ENCODE measurements around the gene MARCKSL1. TPM values are rescaled to one million over a fixed set of nuclear protein-coding genes. Genes with fewer than 3 reads are reported as not detected.

The MARCKSL1 gene
- total and polyA plus RNA-seq, 5 donors from 2014 or later: 27.5 to 59.4 (median 41.7) TPM

- Mint-ChIP-seq H3K4me3 (no peak overlapping the region), H3K4me1 (peaks cover 10 to 18% (median 15%) of the 10 kb centered on the region in 4 donors), H3K36me3 (peaks cover 22% of the 10 kb centered on the region), H3K27me3 (no peaks in the 10 kb centered on the region), H3K9me3 (no peaks in the 10 kb centered on the region), H3K27ac (no peak overlapping the region)
- H3K27ac ChIP-seq (ENCODE audit: insufficient read depth, low read length, poor library complexity, severe bottlenecking): no peak overlapping the region
- no peak overlapping the region for H3K4me3 ChIP-seq (ENCODE audit: low read depth, low read length)
- peaks cover 7% of the 10 kb centered on the region for H3K4me1 ChIP-seq (ENCODE audit: control insufficient read depth, insufficient read depth, low read length, poor library complexity, severe bottlenecking)
- DNase-seq (no peak), ATAC-seq (ENCODE audit: low read depth in 2 of 2) (no peak)
- H3K9me3 ChIP-seq (ENCODE audit: control insufficient read depth in 2 of 2, low read length in 2 of 2): no peaks in the 10 kb centered on the region
- no peaks in the 10 kb centered on the region for H3K27me3 ChIP-seq (ENCODE audit: control insufficient read depth, insufficient read depth, low read length)
- H3K36me3 ChIP-seq (ENCODE audit: control insufficient read depth, insufficient read depth, low read length): peaks cover 65% of the 10 kb centered on the region
Observed at GRCh38 chr1:32367912-32368635, 32.0 kb upstream of the MARCKSL1 start.

DNA sequence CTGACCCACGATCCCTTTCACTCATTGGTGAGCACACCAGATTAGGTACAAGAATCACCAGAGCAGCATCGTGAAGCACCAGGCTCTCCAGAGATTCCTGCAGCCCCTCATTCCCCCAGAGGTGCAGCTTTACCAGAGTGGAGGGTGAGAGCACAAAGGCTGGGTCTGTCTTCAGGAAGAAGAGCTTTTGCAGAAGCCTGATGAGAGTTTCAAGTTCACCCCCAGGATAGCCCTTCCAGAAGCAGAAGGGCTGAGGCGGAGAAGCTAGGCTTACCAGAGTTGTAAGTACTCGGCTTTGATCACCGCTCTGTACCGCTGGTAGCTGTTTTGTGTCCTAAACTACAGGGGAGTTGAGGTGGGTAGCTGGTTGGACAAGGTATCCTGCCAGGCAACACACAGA is 29.4 kb upstream of the MARCKSL1 start:
- peaks cover 14% of the 10 kb centered on the region for H3K4me1 ChIP-seq (ENCODE audit: control insufficient read depth, insufficient read depth, low read length, poor library complexity, severe bottlenecking)
- H3K27me3 Mint-ChIP-seq: peaks cover 12% of the 10 kb centered on the region
- H3K27ac Mint-ChIP-seq: peak overlapping the region in 2 of 3 donors; percentile 55 to 71
- peaks cover 0 to 20% (median 8%) of the 10 kb centered on the region in 4 donors for H3K4me1 Mint-ChIP-seq
- no peaks in the 10 kb centered on the region for H3K9me3 Mint-ChIP-seq
- peaks cover 56% of the 10 kb centered on the region for H3K36me3 ChIP-seq (ENCODE audit: control insufficient read depth, insufficient read depth, low read length)
- H3K4me3 Mint-ChIP-seq: no peak overlapping the region
- ATAC-seq (ENCODE audit: low read depth in 2 of 2): no peak
- no peaks in the 10 kb centered on the region for H3K9me3 ChIP-seq (ENCODE audit: control insufficient read depth in 2 of 2, low read length in 2 of 2)
- peaks cover 24% of the 10 kb centered on the region for H3K36me3 Mint-ChIP-seq
- H3K27ac ChIP-seq (ENCODE audit: insufficient read depth, low read length, poor library complexity, severe bottlenecking): no peak overlapping the region
- DNase-seq: no peak
- H3K4me3 ChIP-seq (ENCODE audit: low read depth, low read length): no peak overlapping the region
- no peaks in the 10 kb centered on the region for H3K27me3 ChIP-seq (ENCODE audit: control insufficient read depth, insufficient read depth, low read length)

- no peak overlapping the region for H3K4me3 Mint-ChIP-seq
- Histone ChIP-seq H3K27me3 (ENCODE audit: control insufficient read depth, insufficient read depth, low read length) (no peaks in the 10 kb centered on the region), H3K4me1 (ENCODE audit: control insufficient read depth, insufficient read depth, low read length, poor library complexity, severe bottlenecking) (peaks cover 17% of the 10 kb centered on the region), H3K4me3 (ENCODE audit: low read depth, low read length) (no peak overlapping the region), H3K9me3 (ENCODE audit: control insufficient read depth in 2 of 2, low read length in 2 of 2) (no peaks in the 10 kb centered on the region), H3K36me3 (ENCODE audit: control insufficient read depth, insufficient read depth, low read length) (peaks cover 54% of the 10 kb centered on the region), H3K27ac (ENCODE audit: insufficient read depth, low read length, poor library complexity, severe bottlenecking) (no peak overlapping the region)
- no peak overlapping the region for H3K27ac Mint-ChIP-seq
- ATAC-seq (ENCODE audit: low read depth in 2 of 2) (no peak), DNase-seq (no peak)
- peaks cover 13% of the 10 kb centered on the region for H3K27me3 Mint-ChIP-seq
- H3K4me1 Mint-ChIP-seq: peaks cover 0 to 22% (median 11%) of the 10 kb centered on the region in 4 donors
- H3K9me3 Mint-ChIP-seq: no peaks in the 10 kb centered on the region
- peaks cover 24% of the 10 kb centered on the region for H3K36me3 Mint-ChIP-seq
Observed at GRCh38 chr1:32364836-32365235, 28.8 kb upstream of the MARCKSL1 start.

- peak overlapping the region in 1 of 3 donors; percentile 14 for H3K27ac Mint-ChIP-seq
- no peak for DNase-seq
- Histone ChIP-seq H3K36me3 (ENCODE audit: control insufficient read depth, insufficient read depth, low read length) (peaks cover 45% of the 10 kb centered on the region), H3K9me3 (ENCODE audit: control insufficient read depth in 2 of 2, low read length in 2 of 2) (no peaks in the 10 kb centered on the region), H3K4me3 (ENCODE audit: low read depth, low read length) (no peak overlapping the region), H3K27ac (ENCODE audit: insufficient read depth, low read length, poor library complexity, severe bottlenecking) (no peak overlapping the region), H3K27me3 (ENCODE audit: control insufficient read depth, insufficient read depth, low read length) (no peaks in the 10 kb centered on the region), H3K4me1 (ENCODE audit: control insufficient read depth, insufficient read depth, low read length, poor library complexity, severe bottlenecking) (peaks cover 21% of the 10 kb centered on the region)
- no peak overlapping the region for H3K4me3 Mint-ChIP-seq
- H3K4me1 Mint-ChIP-seq: peaks cover 0 to 27% (median 16%) of the 10 kb centered on the region in 4 donors
- peaks cover 13% of the 10 kb centered on the region for H3K27me3 Mint-ChIP-seq
- no peaks in the 10 kb centered on the region for H3K9me3 Mint-ChIP-seq
- peaks cover 21% of the 10 kb centered on the region for H3K36me3 Mint-ChIP-seq
- ATAC-seq (ENCODE audit: low read depth in 2 of 2): no peak
Observed at GRCh38 chr1:32363713-32364112, 27.7 kb upstream of the MARCKSL1 start.

DNA sequence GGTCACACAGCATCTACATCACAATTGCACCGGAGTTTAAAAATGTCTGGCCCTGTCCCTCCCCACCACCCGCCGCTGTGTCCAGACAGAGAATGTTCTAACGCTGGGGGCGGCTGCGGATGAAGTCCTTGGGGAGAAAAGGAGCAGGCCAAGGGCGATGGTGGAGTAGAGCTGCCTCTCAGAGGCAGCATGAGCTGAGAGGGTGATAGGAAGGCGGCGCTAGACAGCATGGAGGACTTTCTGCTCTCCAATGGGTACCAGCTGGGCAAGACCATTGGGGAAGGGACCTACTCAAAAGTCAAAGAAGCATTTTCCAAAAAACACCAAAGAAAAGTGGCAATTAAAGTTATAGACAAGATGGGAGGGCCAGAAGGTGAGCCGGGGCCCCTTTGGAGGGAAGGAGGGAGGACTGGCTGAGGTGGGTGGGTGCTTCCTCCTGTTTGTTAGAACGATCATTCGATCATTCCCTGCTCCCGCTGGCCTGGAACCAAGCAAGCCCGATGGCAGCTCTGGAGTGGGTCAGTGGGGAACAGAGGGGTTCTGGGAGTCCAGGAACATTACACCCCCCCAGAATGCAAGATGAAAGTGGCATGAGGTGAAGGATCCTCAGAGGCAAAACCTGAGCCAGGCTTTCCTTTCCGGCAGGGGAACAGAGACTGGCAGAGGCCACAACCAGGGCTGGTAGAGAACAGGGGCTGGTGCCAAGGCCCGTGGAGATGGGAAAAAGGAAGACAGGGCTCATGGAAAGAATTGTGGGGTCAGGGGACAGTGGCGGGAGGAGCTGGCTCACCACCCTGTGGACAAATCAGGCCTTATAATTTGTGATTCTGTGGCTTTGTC is 26.7 kb upstream of the MARCKSL1 start, which contains the start of the genes FAM229A and TSSK3:
Gene FAM229A, minus strand, starts transcription at position 12 of the 840 bp plus-strand sequence. CDS start 394 bp downstream, outside the sequence.
Gene TSSK3, plus strand, starts transcription at position 66 of the 840 bp plus-strand sequence. Its CDS starts 163 bp downstream, at position 229.
- Mint-ChIP-seq H3K27me3 (peaks cover 13% of the 10 kb centered on the region), H3K9me3 (no peaks in the 10 kb centered on the region), H3K27ac (peak within 1 kb of the TSS; percentile 39 to 80 (median 49)), H3K4me3 (peak within 1 kb of the TSS; percentile 50 to 77 (median 64)), H3K36me3 (peaks cover 21% of the 10 kb centered on the region), H3K4me1 (peaks cover 0 to 27% (median 16%) of the 10 kb centered on the region in 4 donors)
- H3K27me3 ChIP-seq (ENCODE audit: control insufficient read depth, insufficient read depth, low read length): no peaks in the 10 kb centered on the region
- no peak within 1 kb of the TSS for H3K27ac ChIP-seq (ENCODE audit: insufficient read depth, low read length, poor library complexity, severe bottlenecking)
- peaks cover 21% of the 10 kb centered on the region for H3K4me1 ChIP-seq (ENCODE audit: control insufficient read depth, insufficient read depth, low read length, poor library complexity, severe bottlenecking)
- H3K36me3 ChIP-seq (ENCODE audit: control insufficient read depth, insufficient read depth, low read length): peaks cover 35% of the 10 kb centered on the region
- no peak within 1 kb of the TSS for H3K4me3 ChIP-seq (ENCODE audit: low read depth, low read length)
- H3K9me3 ChIP-seq (ENCODE audit: control insufficient read depth in 2 of 2, low read length in 2 of 2): no peaks in the 10 kb centered on the region
- DNase-seq: no peak
- ATAC-seq (ENCODE audit: low read depth in 2 of 2): no peak

DNA sequence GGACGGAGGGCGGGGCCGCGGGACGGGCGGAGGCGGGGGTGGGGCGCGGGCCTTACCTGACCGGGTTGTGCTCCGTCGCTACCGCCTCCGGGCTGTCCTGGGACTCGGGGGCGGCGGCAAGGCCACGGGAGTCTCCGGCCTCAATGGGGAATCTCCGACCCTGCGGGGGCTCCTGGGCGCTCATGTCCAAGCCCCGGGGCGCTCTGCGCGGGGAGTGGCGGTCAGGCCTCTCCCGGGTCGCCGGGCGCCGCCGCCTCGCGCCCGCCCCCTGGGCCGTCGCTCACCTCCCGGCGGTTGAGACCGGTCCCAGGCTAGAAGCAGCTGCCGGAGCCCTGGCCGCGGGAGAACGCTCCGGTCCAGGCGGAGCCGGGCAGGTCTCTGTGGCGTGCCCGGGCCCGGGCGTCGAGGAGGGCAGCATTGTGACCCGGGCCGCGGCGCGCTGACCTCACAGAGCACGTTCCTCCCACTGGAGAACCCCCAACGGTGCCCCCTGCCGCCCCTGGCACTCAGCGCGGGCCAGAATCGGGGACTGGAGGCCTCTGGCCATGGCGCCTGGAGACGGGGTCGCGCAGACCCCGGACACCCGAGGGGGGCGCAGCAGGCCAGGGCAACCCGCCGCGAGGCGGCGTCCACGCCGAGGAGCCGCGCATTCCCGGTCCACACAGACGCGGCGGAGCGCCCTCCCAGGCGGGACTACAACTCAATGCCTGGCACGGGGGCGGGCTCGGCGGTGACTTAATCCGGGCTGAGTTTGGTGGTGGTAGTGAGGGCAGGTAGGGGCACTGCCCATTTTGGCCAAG is 25.8 kb upstream of the MARCKSL1 start:
- Mint-ChIP-seq H3K36me3 (peaks cover 21% of the 10 kb centered on the region), H3K4me1 (peaks cover 0 to 27% (median 16%) of the 10 kb centered on the region in 4 donors)
- peak in 1 of 3 donors; percentile 20 for DNase-seq

GRCh38 chr1:32361308-32361673 is 25.3 kb upstream of the MARCKSL1 start:
- peaks cover 21% of the 10 kb centered on the region for H3K36me3 ChIP-seq (ENCODE audit: control insufficient read depth, insufficient read depth, low read length)
- H3K27ac ChIP-seq (ENCODE audit: insufficient read depth, low read length, poor library complexity, severe bottlenecking): no peak overlapping the region
- H3K4me3 ChIP-seq (ENCODE audit: low read depth, low read length): no peak overlapping the region
- H3K9me3 Mint-ChIP-seq: no peaks in the 10 kb centered on the region
- peaks cover 21% of the 10 kb centered on the region for H3K4me1 ChIP-seq (ENCODE audit: control insufficient read depth, insufficient read depth, low read length, poor library complexity, severe bottlenecking)
- H3K9me3 ChIP-seq (ENCODE audit: control insufficient read depth in 2 of 2, low read length in 2 of 2): no peaks in the 10 kb centered on the region
- no peaks in the 10 kb centered on the region for H3K27me3 ChIP-seq (ENCODE audit: control insufficient read depth, insufficient read depth, low read length)
- peaks cover 13% of the 10 kb centered on the region for H3K27me3 Mint-ChIP-seq
- ATAC-seq (ENCODE audit: low read depth in 2 of 2) (no peak), DNase-seq (no peak)
- H3K4me3 Mint-ChIP-seq: peak overlapping the region in 2 of 4 donors; percentile 74 to 83
- H3K36me3 Mint-ChIP-seq: peaks cover 21% of the 10 kb centered on the region
- H3K27ac Mint-ChIP-seq: no peak overlapping the region
- peaks cover 0 to 27% (median 16%) of the 10 kb centered on the region in 4 donors for H3K4me1 Mint-ChIP-seq

More for the DNA sequence above, 25.8 kb upstream of the MARCKSL1 start:
- Histone ChIP-seq H3K4me3 (ENCODE audit: low read depth, low read length) (no peak overlapping the region), H3K27ac (ENCODE audit: insufficient read depth, low read length, poor library complexity, severe bottlenecking) (no peak overlapping the region), H3K27me3 (ENCODE audit: control insufficient read depth, insufficient read depth, low read length) (no peaks in the 10 kb centered on the region), H3K4me1 (ENCODE audit: control insufficient read depth, insufficient read depth, low read length, poor library complexity, severe bottlenecking) (peaks cover 21% of the 10 kb centered on the region), H3K36me3 (ENCODE audit: control insufficient read depth, insufficient read depth, low read length) (peaks cover 27% of the 10 kb centered on the region), H3K9me3 (ENCODE audit: control insufficient read depth in 2 of 2, low read length in 2 of 2) (no peaks in the 10 kb centered on the region)
- ATAC-seq (ENCODE audit: low read depth in 2 of 2): peak; percentile 38 to 49
- H3K27ac Mint-ChIP-seq: peak overlapping the region in 1 of 3 donors; percentile 49
- peak overlapping the region in 3 of 4 donors; percentile 50 to 77 (median 52) for H3K4me3 Mint-ChIP-seq
- peaks cover 13% of the 10 kb centered on the region for H3K27me3 Mint-ChIP-seq
- H3K9me3 Mint-ChIP-seq: no peaks in the 10 kb centered on the region
